NCI-H1417 treated with DMSO at 0.1 percent for 48 hours (cell line): ENCODE data around the gene NMRK2.
"Not testable (repeated sequence)": the region's sequence is repeated elsewhere in the genome, so short reads cannot be mapped to it uniquely, and the experiment has no call there.

Experiments used
- DNase-seq: peaks from one replicate; lab custom pipeline; 2025; lab: John Stamatoyannopoulos, UW

Gene NMRK2

GRCh38 chr19:3932931-3933810 is at the start of gene NMRK2:
NMRK2 (plus strand) TSS chr19:3933069; CDS start chr19:3933672, 603 bp downstream.
- DNase-seq: no peak

DNA sequence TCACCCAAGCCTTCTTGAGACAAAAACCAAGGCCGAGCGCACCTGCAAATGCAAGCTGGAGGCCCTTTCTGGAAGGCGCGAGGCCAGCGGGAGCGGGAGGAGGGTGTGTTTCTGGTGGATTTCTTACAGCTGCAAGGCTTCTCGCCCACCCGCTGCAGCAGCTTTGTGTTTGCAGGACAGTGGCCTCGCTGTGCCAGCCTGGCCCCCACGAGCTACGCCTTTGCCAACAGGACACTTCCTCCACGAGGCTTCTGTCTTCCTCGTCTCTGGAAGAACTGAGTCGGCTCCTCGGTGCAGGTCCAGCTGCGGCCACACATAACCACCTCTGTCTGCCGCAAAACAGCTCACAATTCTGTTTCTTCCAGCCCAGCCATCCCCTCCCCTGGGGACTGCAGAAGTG is 42.3 kb upstream of the NMRK2 start:
- no peak for DNase-seq

- no peak for DNase-seq
These were observed 39.2 kb upstream of the NMRK2 start for GRCh38 chr19:3893509-3894179.

DNA sequence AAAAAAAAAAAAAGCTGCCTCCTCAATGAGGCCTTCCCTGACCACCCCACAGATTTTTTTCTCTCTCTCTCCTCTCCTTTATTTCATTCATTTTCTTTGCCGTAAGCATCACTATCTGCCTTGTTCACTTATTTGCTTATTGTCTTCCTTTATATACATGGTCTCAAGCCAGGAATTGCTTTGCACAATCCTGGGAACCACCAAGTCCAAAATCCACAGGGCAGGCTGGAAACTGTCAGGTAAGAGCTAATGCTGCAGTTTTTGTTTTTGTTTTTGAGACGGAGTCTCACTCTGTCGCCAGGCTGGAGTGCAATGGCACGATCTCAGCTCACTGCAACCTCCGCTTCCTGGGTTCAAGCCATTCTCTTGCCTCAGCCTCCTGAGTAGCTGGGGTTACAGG is 37.9 kb upstream of the NMRK2 start:
- not testable (repeated sequence) for DNase-seq

- no peak for DNase-seq
These were observed 37.1 kb upstream of the NMRK2 start for GRCh38 chr19:3895788-3896187.

DNA sequence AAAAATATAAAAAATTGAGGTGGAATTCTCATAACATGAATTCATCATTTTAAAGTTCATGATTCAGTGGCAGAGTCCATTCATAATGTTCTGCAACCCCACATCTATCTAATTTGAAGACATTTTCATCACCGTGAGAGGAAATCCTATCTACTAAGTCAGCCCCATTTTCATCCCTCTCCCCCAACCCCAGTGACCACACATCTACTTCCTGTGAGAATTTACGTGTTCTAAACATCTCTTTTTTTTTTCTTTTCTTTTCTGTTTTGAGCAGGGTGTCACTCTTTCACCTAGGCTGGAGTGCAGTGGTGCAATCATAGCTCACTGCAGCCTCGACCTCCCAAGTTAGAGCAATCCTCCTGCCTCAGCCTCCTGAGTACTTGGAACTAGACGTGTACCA is 34.9 kb upstream of the NMRK2 start:
- no peak for DNase-seq

- no peak for DNase-seq
These were observed 34.4 kb upstream of the NMRK2 start for GRCh38 chr19:3898426-3898825.

- DNase-seq: no peak
These were observed 33.2 kb upstream of the NMRK2 start for GRCh38 chr19:3899531-3900294.

DNA sequence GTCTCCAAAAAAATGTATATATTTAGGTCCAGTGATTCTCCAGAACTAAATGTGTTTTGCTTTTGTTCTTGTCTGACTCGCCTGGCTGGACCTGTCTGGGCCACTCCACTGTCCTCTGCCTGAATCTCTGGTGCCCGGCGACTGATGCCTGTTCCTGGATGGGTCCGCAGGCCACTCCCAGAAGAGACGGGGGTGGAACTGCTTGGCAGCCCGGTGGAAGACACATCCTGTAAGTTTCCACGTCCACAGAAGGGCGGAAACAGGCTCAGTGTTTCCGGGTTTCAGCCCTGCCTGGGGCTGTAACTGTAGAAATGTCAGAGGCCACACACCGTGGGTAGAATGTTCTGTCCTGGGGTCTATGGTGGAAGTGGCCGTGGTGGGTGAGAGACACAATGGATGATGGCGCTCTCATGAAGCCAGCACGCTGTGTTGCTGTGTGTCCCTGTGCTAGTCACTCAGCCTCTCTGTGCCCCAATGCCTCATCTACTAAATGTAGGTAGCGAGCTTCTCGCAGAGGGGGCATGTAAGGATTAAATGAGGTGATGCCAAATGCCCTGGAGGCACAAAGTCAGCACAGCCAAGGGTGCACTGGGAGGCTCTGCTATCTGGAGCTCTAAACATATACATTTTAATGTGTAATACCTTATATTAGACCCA is 30.4 kb upstream of the NMRK2 start:
- DNase-seq: no peak

DNA sequence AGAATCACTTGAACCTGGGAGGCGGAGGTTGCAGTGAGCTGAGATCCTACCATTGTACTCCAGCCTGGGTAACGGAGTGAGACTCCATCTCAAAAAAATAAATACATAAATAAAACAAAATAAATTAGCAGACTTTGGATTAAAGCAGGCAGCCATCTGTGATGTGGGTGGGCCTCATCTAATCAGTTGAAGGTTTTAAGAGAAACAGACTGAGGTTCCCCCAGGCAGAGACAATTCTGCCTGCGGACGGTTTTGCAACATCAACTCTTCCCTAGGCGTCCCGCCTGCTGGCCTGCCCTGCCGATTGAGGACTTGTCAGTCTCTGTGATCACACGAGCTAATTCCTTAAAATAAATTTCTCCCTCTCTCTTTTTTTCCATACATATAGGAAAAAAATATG is 28.6 kb upstream of the NMRK2 start:
- DNase-seq: no peak

- no peak for DNase-seq
These were observed 25.1 kb upstream of the NMRK2 start for GRCh38 chr19:3907626-3908265.

DNA sequence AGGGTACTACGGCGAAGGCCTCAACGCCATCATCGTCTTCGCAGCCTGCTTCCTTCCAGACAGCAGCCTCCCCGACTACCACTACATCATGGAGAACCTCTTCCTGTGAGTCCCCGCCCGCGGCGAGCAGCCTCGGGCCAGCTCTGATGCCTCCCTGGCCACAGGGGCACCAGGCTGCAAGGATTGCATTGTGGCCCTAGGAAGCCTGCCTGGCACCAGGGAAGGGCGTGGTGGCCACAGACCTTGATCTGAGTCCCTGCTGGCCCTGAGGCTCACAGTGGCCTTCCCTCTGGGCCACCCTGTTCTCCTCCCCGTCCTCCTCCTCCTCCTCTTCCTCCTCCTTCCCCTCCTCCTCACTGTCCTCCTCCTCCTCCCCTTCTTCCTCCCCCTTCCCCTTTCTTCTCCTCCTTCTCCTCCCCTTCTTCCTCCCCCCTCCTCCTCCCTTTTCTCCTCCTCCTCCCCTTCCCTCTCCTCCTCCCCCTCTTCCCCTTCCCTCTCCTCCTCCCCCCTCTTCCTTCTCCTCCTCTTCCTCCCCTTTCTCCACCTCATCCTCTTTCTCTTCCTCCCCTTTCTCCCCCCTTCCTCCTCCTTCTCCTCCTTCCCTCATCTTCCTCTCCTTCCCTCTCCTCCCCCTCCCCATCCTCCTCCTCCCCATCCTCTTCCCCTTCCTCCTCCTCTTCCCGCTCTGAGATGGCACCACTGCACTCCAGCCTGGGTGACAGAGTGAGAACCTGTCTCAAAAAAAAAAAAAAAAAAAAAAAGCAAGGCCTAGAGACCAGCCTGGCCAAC is 24.4 kb upstream of the NMRK2 start:
- no peak for DNase-seq

- no peak for DNase-seq
These were observed 22.8 kb upstream of the NMRK2 start for GRCh38 chr19:3910105-3910504.

DNA sequence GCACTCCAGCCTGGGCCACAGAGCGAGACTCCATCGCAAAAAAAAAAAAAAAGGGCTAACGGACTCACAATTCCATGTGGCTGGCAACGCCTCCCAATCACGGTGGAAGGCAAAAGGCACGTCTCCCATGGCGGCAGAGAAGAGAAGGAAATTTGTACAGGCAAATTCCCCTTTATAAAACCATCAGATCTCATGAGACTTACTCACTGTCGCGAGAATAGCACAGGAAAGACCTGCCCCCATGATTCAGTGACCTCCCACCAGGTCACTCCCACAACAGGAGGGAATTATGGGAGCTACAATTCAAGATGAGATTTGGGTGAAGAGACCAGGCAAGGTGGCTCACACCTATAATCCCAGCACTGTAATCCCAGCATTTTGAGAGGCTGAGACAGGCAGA is 18.7 kb upstream of the NMRK2 start:
- DNase-seq: no peak

- no peak for DNase-seq
These were observed 16.8 kb upstream of the NMRK2 start for GRCh38 chr19:3916033-3916432.

DNA sequence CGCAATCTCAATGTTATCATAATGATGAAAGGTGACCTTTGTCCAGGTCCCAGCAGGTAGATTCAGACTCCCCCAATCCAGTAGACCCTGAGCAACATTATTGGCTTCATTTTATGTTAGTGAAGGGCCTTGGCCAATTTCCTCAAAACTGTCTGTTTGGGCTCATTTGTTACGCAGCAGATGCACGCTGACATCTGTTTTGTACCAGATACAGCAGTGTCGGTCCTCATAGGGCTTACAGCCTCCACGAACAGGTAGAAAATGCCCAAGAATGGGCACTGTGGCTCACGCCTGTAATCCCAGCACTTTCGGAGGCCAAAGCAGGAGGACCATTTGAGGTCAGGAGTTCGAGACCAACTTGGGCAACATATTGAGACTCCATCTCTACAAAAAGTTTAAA is 13.1 kb upstream of the NMRK2 start:
- no peak for DNase-seq

DNA sequence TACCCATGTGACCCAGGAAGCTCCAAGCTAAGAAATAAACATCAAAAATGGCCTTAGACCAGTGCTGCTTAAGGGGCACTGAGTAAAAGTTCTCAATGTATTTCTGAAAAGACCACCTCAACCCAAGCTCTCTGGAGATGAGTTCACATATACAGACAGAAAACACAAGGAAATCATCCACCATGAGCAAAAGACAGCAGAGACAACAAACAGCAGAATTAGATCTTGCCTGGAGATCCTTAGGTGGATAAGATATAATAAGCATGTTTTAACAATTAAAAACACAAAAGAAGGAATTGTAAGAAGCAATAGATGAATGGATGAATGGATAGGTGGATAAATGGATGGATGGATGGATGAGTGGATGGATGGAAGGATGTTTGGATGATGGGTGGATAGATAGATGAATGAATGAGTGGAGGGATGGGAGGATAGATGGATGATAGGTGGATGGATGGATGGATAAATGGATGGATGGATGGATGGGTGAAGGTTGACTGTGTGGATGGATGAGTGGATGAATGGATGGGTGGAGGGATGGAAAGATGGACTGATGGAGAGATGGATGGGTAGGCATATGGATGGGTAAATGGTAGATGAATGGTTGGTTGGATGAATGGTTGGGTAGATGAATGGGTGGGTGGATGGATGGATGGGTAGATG is 9.6 kb upstream of the NMRK2 start:
- no peak for DNase-seq

GRCh38 chr19:3923912-3924311 is 9.0 kb upstream of the NMRK2 start:
- DNase-seq: no peak

DNA sequence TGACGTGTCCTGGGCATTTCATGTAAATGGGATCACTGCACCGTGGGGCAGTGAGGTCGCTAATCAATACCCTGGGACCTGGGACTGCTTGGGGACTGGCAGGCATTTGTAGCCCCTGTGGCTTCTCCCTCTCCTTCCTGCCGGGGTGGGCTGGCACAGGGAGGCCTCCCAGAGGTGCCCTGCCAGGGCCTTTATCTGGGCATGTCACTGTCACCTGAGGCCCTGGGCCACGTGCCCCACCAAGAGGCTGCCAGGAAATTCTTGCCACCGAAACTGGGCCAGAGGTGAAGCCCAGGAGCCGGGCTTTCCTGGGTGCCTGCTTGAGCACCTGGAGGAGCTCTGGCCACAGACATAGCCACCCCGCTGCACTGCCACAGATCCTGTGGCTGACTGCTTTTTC is 1.8 kb upstream of the NMRK2 start:
- DNase-seq: no peak
